ENCODE results near the gene ASPSCR1. TPM values are rescaled to one million over a fixed set of nuclear protein-coding genes. Genes with fewer than 3 reads are reported as not detected.

ASPSCR1 gene
- total and polyA plus RNA-seq, 9 of the 15 experiments (the other 6 are each of a cell fraction or from before 2014, with no cell fraction given): 0.90 to 36.9 (median 11.6) TPM

GRCh38 chr17:81927653-81928543 lies 49.5 kb upstream of the ASPSCR1 start, which contains the start of gene MAFG (continued):
- TF ChIP-seq CXXC5 (CRISPR knock-in tag; IDR thresholded peaks at IDR 0.05) (peak; percentile 84), GABPA (tag; conservative IDR thresholded peaks at IDR 0.05; ENCODE audit: low read depth) (no peak), RREB1 (CRISPR knock-in tag; IDR thresholded peaks at IDR 0.05) (no peak), FOXJ3 (CRISPR knock-in tag; IDR thresholded peaks at IDR 0.05) (no peak), EGR1 (conservative IDR thresholded peaks at IDR 0.05) (no peak), ZNF77 (CRISPR knock-in tag; IDR thresholded peaks at IDR 0.05) (no peak), RAD51 (IDR thresholded peaks at IDR 0.05; ENCODE audit: borderline replicate concordance, low read depth) (peak; percentile 97), ZNF408 (CRISPR knock-in tag; IDR thresholded peaks at IDR 0.05; ENCODE audit: low read depth) (no peak), NFE2L1 (tag; IDR thresholded peaks at IDR 0.05; ENCODE audit: borderline replicate concordance, low read depth) (no peak), ATF2 (CRISPR knock-in tag; IDR thresholded peaks at IDR 0.05) (no peak), KHSRP (IDR thresholded peaks at IDR 0.05) (no peak), BRD4 (IDR thresholded peaks at IDR 0.05) (no peak), DACH1 (IDR thresholded peaks at IDR 0.05; ENCODE audit: partially characterized antibody) (no peak), LEF1 (IDR thresholded peaks at IDR 0.05) (no peak), TAL1 (IDR thresholded peaks at IDR 0.05) (no peak), C11orf30 (IDR thresholded peaks at IDR 0.05; ENCODE audit: low read depth) (peak; percentile 59), SRSF9 (IDR thresholded peaks at IDR 0.05; ENCODE audit: borderline replicate concordance, low read depth, low read length) (no peak), ATF1 (CRISPR knock-in tag; IDR thresholded peaks at IDR 0.05) (no peak), ATF1 (tag; IDR thresholded peaks at IDR 0.05) (peak; percentile 80), HMBOX1 (IDR thresholded peaks at IDR 0.05) (no peak), MAFG (tag; conservative IDR thresholded peaks at IDR 0.05) (no peak), CBX2 (IDR thresholded peaks at IDR 0.05; ENCODE audit: insufficient read depth, low read length, poor library complexity, severe bottlenecking) (no peak), ZNF79 (CRISPR knock-in tag; IDR thresholded peaks at IDR 0.05; ENCODE audit: low read depth) (no peak)

Data from K562 (cell line).